ENCODE data around the gene LPCAT3.

The LPCAT3 gene

GRCh38 chr12:6942331-6942665 is 76.0 kb downstream of the LPCAT3 start:
- H3K36me3 ChIP-seq (ENCODE audit: insufficient read depth, low read length), result no peaks in the 10 kb centered on the region
- H3K9me3 ChIP-seq (ENCODE audit: insufficient read depth, low read depth, low read length), result no peaks in the 10 kb centered on the region
- H2AFZ ChIP-seq (ENCODE audit: low read length), result no peak overlapping the region
- H3K4me2 ChIP-seq (ENCODE audit: low read depth, low read length, poor library complexity, severe bottlenecking), result no peak overlapping the region
- peaks cover 6% of the 10 kb centered on the region for H4K20me1 ChIP-seq (ENCODE audit: insufficient read depth, low read length, poor library complexity, severe bottlenecking)
- H3K27me3 ChIP-seq (ENCODE audit: insufficient read depth, low read length, poor library complexity, severe bottlenecking), result no peaks in the 10 kb centered on the region
- peaks cover 12% of the 10 kb centered on the region for H3F3A ChIP-seq (ENCODE audit: low read depth)
- no peak for TF ChIP-seq EZH2phosphoT487 (IDR thresholded peaks at IDR 0.05; ENCODE audit: borderline replicate concordance)
- no peak for TF ChIP-seq CTCF (conservative IDR thresholded peaks at IDR 0.05; ENCODE audit: low read length)
- peaks cover 34% of the 10 kb centered on the region for H3K4me1 ChIP-seq (ENCODE audit: insufficient read depth, low read length, poor library complexity, severe bottlenecking)
- peak overlapping the region; percentile 99 for H3K9ac ChIP-seq (ENCODE audit: low read depth, low read length, poor library complexity, severe bottlenecking)
- no peaks in the 10 kb centered on the region for H3K9me2 ChIP-seq (replicated peaks; ENCODE audit: low read depth, low read length)
- H3K4me3 ChIP-seq (ENCODE audit: low read length, poor library complexity, severe bottlenecking), result no peak overlapping the region
- H3K79me2 ChIP-seq (ENCODE audit: insufficient read depth, low read length), result peaks cover 29% of the 10 kb centered on the region

GRCh38 chr12:6941782-6942181 is 76.5 kb downstream of the LPCAT3 start:
- Histone ChIP-seq H3K9me2 (replicated peaks; ENCODE audit: low read depth, low read length) (no peaks in the 10 kb centered on the region), H3K9me3 (ENCODE audit: insufficient read depth, low read depth, low read length) (no peaks in the 10 kb centered on the region), H3K4me1 (ENCODE audit: insufficient read depth, low read length, poor library complexity, severe bottlenecking) (peaks cover 39% of the 10 kb centered on the region), H3K9ac (ENCODE audit: low read depth, low read length, poor library complexity, severe bottlenecking) (no peak overlapping the region), H3K36me3 (ENCODE audit: insufficient read depth, low read length) (no peaks in the 10 kb centered on the region), H4K20me1 (ENCODE audit: insufficient read depth, low read length, poor library complexity, severe bottlenecking) (peaks cover 10% of the 10 kb centered on the region), H2AFZ (ENCODE audit: low read length) (no peak overlapping the region), H3K79me2 (ENCODE audit: insufficient read depth, low read length) (peaks cover 30% of the 10 kb centered on the region), H3K4me2 (ENCODE audit: low read depth, low read length, poor library complexity, severe bottlenecking) (no peak overlapping the region), H3K4me3 (ENCODE audit: low read length, poor library complexity, severe bottlenecking) (no peak overlapping the region), H3K27me3 (ENCODE audit: insufficient read depth, low read length, poor library complexity, severe bottlenecking) (no peaks in the 10 kb centered on the region), H3F3A (ENCODE audit: low read depth) (peaks cover 12% of the 10 kb centered on the region)
- no peak for TF ChIP-seq CTCF (conservative IDR thresholded peaks at IDR 0.05; ENCODE audit: low read length)
- TF ChIP-seq EZH2phosphoT487 (IDR thresholded peaks at IDR 0.05; ENCODE audit: borderline replicate concordance), result no peak

- Histone ChIP-seq H4K20me1 (ENCODE audit: insufficient read depth, low read length, poor library complexity, severe bottlenecking) (peaks cover 10% of the 10 kb centered on the region), H3K4me3 (ENCODE audit: low read length, poor library complexity, severe bottlenecking) (no peak overlapping the region), H3K4me2 (ENCODE audit: low read depth, low read length, poor library complexity, severe bottlenecking) (no peak overlapping the region), H3K9me3 (ENCODE audit: insufficient read depth, low read depth, low read length) (no peaks in the 10 kb centered on the region), H3K4me1 (ENCODE audit: insufficient read depth, low read length, poor library complexity, severe bottlenecking) (peaks cover 39% of the 10 kb centered on the region), H3K36me3 (ENCODE audit: insufficient read depth, low read length) (no peaks in the 10 kb centered on the region), H2AFZ (ENCODE audit: low read length) (no peak overlapping the region), H3F3A (ENCODE audit: low read depth) (peaks cover 12% of the 10 kb centered on the region), H3K9ac (ENCODE audit: low read depth, low read length, poor library complexity, severe bottlenecking) (no peak overlapping the region), H3K9me2 (replicated peaks; ENCODE audit: low read depth, low read length) (no peaks in the 10 kb centered on the region), H3K27me3 (ENCODE audit: insufficient read depth, low read length, poor library complexity, severe bottlenecking) (no peaks in the 10 kb centered on the region), H3K79me2 (ENCODE audit: insufficient read depth, low read length) (peaks cover 29% of the 10 kb centered on the region)
- no peak for TF ChIP-seq EZH2phosphoT487 (IDR thresholded peaks at IDR 0.05; ENCODE audit: borderline replicate concordance)
These were observed 77.0 kb downstream of the LPCAT3 start for GRCh38 chr12:6941267-6941666.

- peaks cover 15% of the 10 kb centered on the region for H3F3A ChIP-seq (ENCODE audit: low read depth)
- TF ChIP-seq EZH2phosphoT487 (IDR thresholded peaks at IDR 0.05; ENCODE audit: borderline replicate concordance) (no peak), CTCF (conservative IDR thresholded peaks at IDR 0.05; ENCODE audit: low read length) (no peak)
These were observed 79.1 kb downstream of the LPCAT3 start for GRCh38 chr12:6939191-6939540.

More at GRCh38 chr12:6939191-6939540, 79.1 kb downstream of the LPCAT3 start:
- H3K79me2 ChIP-seq (ENCODE audit: insufficient read depth, low read length), result peaks cover 22% of the 10 kb centered on the region
- H2AFZ ChIP-seq (ENCODE audit: low read length), result no peak overlapping the region
- H3K4me3 ChIP-seq (ENCODE audit: low read length, poor library complexity, severe bottlenecking), result no peak overlapping the region
- no peaks in the 10 kb centered on the region for H3K9me3 ChIP-seq (ENCODE audit: insufficient read depth, low read depth, low read length)
- peaks cover 22% of the 10 kb centered on the region for H3K4me1 ChIP-seq (ENCODE audit: insufficient read depth, low read length, poor library complexity, severe bottlenecking)
- no peaks in the 10 kb centered on the region for H3K9me2 ChIP-seq (replicated peaks; ENCODE audit: low read depth, low read length)
- H3K4me2 ChIP-seq (ENCODE audit: low read depth, low read length, poor library complexity, severe bottlenecking), result no peak overlapping the region
- H3K27me3 ChIP-seq (ENCODE audit: insufficient read depth, low read length, poor library complexity, severe bottlenecking), result no peaks in the 10 kb centered on the region
- H4K20me1 ChIP-seq (ENCODE audit: insufficient read depth, low read length, poor library complexity, severe bottlenecking), result peaks cover 4% of the 10 kb centered on the region
- H3K9ac ChIP-seq (ENCODE audit: low read depth, low read length, poor library complexity, severe bottlenecking), result no peak overlapping the region
- peaks cover 16% of the 10 kb centered on the region; the same call in 1 of the 2 replicates for H3K36me3 ChIP-seq (ENCODE audit: insufficient read depth, low read length)
